Ovary (tissue), 9 donors: ENCODE measurements around the gene OR52K1. TPM values are rescaled to one million over a fixed set of nuclear protein-coding genes. Genes with fewer than 3 reads are reported as not detected.

Experiments
- DNase-seq, 5 donors: peaks; one replicate each; pipeline ENCODE4 v3.0.0-alpha.2; 2019 to 2020
- H3K27ac ChIP-seq, 2 donors: fragments of 200-600 bp; one replicate each; pipeline versions ENCODE4 v1.5.1 to v1.8.0; 2019 to 2022
- H3K27me3 ChIP-seq: fragments of 200-600 bp; one replicate; pipeline ENCODE4 v1.8.0; 2022
- H3K36me3 ChIP-seq: fragments of 200-600 bp; sonication (generic); one replicate; pipeline ENCODE4 v1.5.1; 2019
- H3K4me1 ChIP-seq: one replicate; pipeline ENCODE4 v1.8.1; 2013; ENCODE audit warnings: mild to moderate bottlenecking, moderate library complexity; ENCODE audit not compliant: insufficient read depth
- H3K4me3 ChIP-seq: fragments of 200-600 bp; sonication (generic); one replicate; pipeline ENCODE4 v1.5.1; 2017
- H3K9me3 ChIP-seq, 2 donors: fragments of 200-600 bp in 1 of 2; sonication (generic) in 1 of 2; one replicate each; pipeline versions ENCODE4 v1.5.1 to v1.8.1; 2013 to 2019; ENCODE audit warnings: mild to moderate bottlenecking in 1 of 2, moderate library complexity in 1 of 2
- EP300 ChIP-seq: sonication (generic); formaldehyde crosslinking; IDR thresholded peaks from one replicate; pipeline ENCODE4 v1.6.1; 2017; ENCODE audit warnings: antibody characterized with exemption
- POLR2A ChIP-seq: fragments of 450-650 bp; IDR thresholded peaks from one replicate; pipeline ENCODE4 v1.6.1; 2017; ENCODE audit warnings: antibody characterized with exemption, mild to moderate bottlenecking, moderate library complexity
- WGBS, 3 donors: extraction: QIAGEN DNeasy Blood & Tissue Kit in 1 of 3; methylation state at CpG; one replicate each; pipeline versions ENCODE4 v1.1.5 to v1.1.7; 2013 to 2017; 5-methylcytosine and 5-hydroxymethylcytosine counted together
- intact Hi-C, 4 donors: fragments of 100-400 bp; cut with DNase I; formaldehyde crosslinking; loops; one replicate each; pipeline versions ENCODE4 v1.11.0 to v1.15.1; 2022 to 2023
- polyA plus RNA-seq, 2 donors: library from polyadenylated mRNA; stranded (reverse); fragments of 200-250 nt in 1 of 2; fragments of 350-450 nt in 1 of 2; fragmentation: Illumina TruSeq in 1 of 2; extraction: RNeasy Lipid Tissue Mini Kit (QIAGEN cat#74804) in 1 of 2; gene quantifications; one replicate each; pipeline ENCODE4 v1.2.3, GENCODE V29; 2013 to 2014
- total RNA-seq, 7 donors: library from RNA; depleted of rRNA in 2 of 7; stranded (reverse); fragments of >200 nt in 2 of 7; fragmentation: NEBNext Ultra II Directional in 3 of 7; extraction: Animal tissue kit (Norgen Biotek cat#: 25700) in 3 of 7; gene quantifications; one replicate each; pipeline versions ENCODE4 v1.1.0 to v1.2.4, GENCODE V29; 2016 to 2023
- TF ChIP-seq, protein P1 (sequence below), 3 donors: fragments of 450-650 bp in 2 of 3; fragments of 200-600 bp in 1 of 3; IDR thresholded peaks; one replicate each; pipeline versions ENCODE4 v1.5.1 to v1.8.0; 2016 to 2022; ENCODE audit warnings: antibody characterized with exemption in 3 of 3, mild to moderate bottlenecking in 1 of 3
- donor health status: DM: no; HTN: no; CAD: no; lungs with moderate emphysema.
- donor health status: DM: no; HTN: no; CAD: no.
- donor health status: Bipolar disorder and iron deficiency.
- donor health status: DM: yes; HTN: yes; CAD: no.
- donor health status: DM: no; HTN: no; CAD: no.
- donor health status: DM: yes; HTN: yes; CAD: no.

Gene OR52K1
- total and polyA plus RNA-seq, 9 donors: 0.05 to 0.37 (median 0.29) TPM; not detected in 1

DNA sequence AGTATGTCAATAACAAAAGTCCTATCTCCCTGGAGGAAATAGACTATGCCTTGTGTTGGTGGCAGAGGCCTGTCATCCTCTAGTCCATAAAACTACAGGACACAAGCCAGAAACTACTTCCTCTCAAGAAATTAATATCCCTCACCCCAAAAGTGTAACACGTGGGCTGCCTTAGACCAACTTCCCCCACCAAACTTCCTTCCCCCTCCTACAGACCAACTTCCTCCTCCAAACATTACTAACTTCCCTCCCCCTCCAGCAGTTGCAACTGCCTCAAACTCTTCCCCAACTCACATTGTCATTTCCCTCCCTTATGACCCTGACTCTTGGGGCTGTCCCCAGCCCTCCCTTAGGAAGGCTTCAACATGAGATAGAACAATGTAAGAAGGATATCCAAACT lies 27.0 kb upstream of the OR52K1 start:
- H3K4me1 ChIP-seq: peaks cover 1% of the 10 kb centered on the region
- no peaks in the 10 kb centered on the region for H3K36me3 ChIP-seq
- 33 to 51% (median 49%) methylated on average over 1 of the region's 1 CpG for WGBS, 3 donors
- H3K4me3 ChIP-seq: no peak overlapping the region
- H3K9me3 ChIP-seq: no peaks in the 10 kb centered on the region
- no peaks in the 10 kb centered on the region for H3K27me3 ChIP-seq
- intact Hi-C loops: no loop called here
- TF ChIP-seq POLR2A (no peak), EP300 (no peak)
- TF ChIP-seq, protein P1, sequence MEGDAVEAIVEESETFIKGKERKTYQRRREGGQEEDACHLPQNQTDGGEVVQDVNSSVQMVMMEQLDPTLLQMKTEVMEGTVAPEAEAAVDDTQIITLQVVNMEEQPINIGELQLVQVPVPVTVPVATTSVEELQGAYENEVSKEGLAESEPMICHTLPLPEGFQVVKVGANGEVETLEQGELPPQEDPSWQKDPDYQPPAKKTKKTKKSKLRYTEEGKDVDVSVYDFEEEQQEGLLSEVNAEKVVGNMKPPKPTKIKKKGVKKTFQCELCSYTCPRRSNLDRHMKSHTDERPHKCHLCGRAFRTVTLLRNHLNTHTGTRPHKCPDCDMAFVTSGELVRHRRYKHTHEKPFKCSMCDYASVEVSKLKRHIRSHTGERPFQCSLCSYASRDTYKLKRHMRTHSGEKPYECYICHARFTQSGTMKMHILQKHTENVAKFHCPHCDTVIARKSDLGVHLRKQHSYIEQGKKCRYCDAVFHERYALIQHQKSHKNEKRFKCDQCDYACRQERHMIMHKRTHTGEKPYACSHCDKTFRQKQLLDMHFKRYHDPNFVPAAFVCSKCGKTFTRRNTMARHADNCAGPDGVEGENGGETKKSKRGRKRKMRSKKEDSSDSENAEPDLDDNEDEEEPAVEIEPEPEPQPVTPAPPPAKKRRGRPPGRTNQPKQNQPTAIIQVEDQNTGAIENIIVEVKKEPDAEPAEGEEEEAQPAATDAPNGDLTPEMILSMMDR (IDR thresholded peaks at IDR 0.05): no peak
- DNase-seq: no peak
- H3K27ac ChIP-seq: no peak overlapping the region

DNA sequence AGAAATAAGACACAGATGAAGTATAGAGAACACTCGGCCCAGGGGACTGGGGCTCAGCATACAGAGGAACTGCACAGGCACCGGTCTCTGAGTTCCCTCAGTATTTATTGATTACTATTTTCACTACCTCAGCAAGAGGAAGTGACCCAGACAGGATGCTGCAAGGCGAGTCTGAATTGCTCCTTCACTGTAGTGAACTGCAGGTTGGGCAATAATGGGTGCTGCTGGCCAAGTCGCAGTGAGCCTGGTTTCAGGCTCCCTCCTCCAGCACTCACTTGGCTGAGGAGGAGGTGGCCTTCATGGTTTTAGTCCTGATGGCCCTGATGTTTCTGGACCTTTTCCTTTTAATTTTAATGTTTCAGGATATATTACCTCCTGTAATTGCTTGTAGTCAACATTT lies 22.9 kb upstream of the OR52K1 start:
- no peaks in the 10 kb centered on the region for H3K9me3 ChIP-seq
- H3K27ac ChIP-seq: peak overlapping the region in 1 of 2 donors; percentile 29
- no peaks in the 10 kb centered on the region for H3K36me3 ChIP-seq
- H3K4me3 ChIP-seq: no peak overlapping the region
- WGBS, 3 donors: 39 to 55% (median 46%) methylated on average over 4 of the region's 4 CpGs
- no peaks in the 10 kb centered on the region for H3K27me3 ChIP-seq
- intact Hi-C loops: no loop called here
- peaks cover 7% of the 10 kb centered on the region for H3K4me1 ChIP-seq
- DNase-seq: peak in 4 of 5 donors; percentile 17 to 54 (median 38)
- TF ChIP-seq POLR2A (no peak), EP300 (no peak)
- TF ChIP-seq, protein P1 (IDR thresholded peaks at IDR 0.05): no peak

DNA sequence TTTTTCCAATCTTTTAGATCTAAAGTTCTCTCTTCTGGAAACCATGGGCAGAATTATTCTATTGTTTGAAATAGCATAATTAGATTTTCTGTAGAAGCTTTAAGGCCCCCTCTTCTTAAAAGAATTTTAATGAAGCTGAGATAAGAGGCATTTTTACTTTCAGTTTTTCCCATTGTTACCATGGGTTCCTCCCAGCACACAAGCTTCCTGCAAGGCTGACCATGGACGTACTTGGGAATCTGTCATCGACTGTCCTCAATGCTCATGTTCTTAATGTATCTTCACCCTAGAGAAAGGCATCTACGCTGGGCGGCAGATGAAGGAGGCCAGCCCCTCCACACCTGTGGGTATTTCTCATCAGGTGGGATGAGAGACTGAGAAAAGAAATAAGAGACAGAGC lies 22.3 kb upstream of the OR52K1 start:
- intact Hi-C loops: no loop called here
- no peak for DNase-seq
- no peak for TF ChIP-seq EP300
- TF ChIP-seq, protein P1 (IDR thresholded peaks at IDR 0.05): no peak
- TF ChIP-seq POLR2A: no peak

DNA sequence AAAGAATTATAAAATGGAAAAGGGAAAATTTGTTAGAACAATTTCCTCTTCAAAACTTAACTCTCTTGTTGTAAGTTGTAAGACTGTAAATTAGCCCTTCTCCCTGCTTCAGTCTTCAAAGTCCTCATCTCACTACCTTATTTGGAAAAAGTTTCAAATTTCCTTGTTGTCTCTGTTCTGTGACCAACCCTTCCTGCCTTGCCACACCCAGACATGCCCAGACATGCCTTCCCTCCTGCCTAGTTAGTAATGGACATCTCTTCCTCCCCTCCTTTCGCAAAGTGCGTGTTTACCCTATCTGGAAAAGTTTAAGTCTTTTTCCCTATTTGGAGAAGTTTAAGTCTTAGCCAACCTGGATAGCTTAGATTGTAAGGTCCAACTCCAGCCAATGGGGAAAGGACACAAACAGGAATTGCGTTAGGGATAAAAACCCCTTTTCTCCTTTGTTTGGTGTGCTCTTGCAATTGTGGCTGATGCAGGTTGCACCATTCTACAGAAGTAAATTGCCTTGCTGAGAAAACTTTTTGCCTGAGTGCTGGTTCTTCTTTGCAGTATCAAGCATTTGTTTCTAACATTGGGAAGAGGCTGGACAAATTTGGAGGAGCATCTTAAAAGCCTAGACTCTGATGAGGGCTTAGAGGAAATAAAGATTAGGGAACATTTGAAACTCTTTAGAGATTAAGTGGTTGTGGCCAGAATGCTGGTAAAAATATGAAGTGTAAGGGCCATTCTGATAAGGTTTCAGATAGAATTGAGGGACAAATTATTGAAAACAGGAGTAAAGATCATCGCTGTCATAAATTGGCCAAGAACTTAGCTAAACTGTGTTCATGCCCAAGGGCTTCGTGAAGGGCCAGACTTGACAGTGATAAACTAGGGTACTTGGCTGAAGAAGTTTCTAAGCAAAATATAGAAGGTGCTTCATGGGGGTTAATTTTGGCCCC lies 18.0 kb upstream of the OR52K1 start:
- 91 to 96% (median 92%) methylated on average over 5 of the region's 5 CpGs for WGBS, 3 donors
- Histone ChIP-seq H3K36me3 (no peaks in the 10 kb centered on the region), H3K4me1 (peaks cover 7% of the 10 kb centered on the region), H3K9me3 (no peaks in the 10 kb centered on the region), H3K27ac (no peak overlapping the region), H3K27me3 (no peaks in the 10 kb centered on the region), H3K4me3 (no peak overlapping the region)
- DNase-seq: no peak
- intact Hi-C loops: no loop called here
- no peak for TF ChIP-seq EP300
- TF ChIP-seq, protein P1 (IDR thresholded peaks at IDR 0.05): no peak
- TF ChIP-seq POLR2A: no peak

More for the DNA sequence above, 22.3 kb upstream of the OR52K1 start:
- 59 to 68% (median 66%) methylated on average over 4 of the region's 4 CpGs for WGBS, 3 donors
- Histone ChIP-seq H3K27me3 (no peaks in the 10 kb centered on the region), H3K4me1 (peaks cover 7% of the 10 kb centered on the region), H3K36me3 (no peaks in the 10 kb centered on the region), H3K9me3 (no peaks in the 10 kb centered on the region), H3K4me3 (no peak overlapping the region), H3K27ac (peak overlapping the region in 1 of 2 donors; percentile 53)
